Adrenal gland (tissue), 12 donors: Measurements from ENCODE around the gene CRYBG1. TPM values are rescaled to one million over a fixed set of nuclear protein-coding genes. Genes with fewer than 3 reads are reported as not detected.
"Not testable (repeated sequence)": the region's sequence is repeated elsewhere in the genome, so short reads cannot be mapped to it uniquely, and the experiment has no call there.

Experiments used
- DNase-seq, 7 donors: peaks; one replicate each; pipeline ENCODE4 v3.0.0-alpha.2; 2019 to 2020
- H3K27ac ChIP-seq, 5 donors: fragments of 200-600 bp; sonication (generic) in 4 of 5; 1 replicate in 3 of 5; 2 replicates in 2 of 5; pipeline versions ENCODE4 v1.5.1 to v1.8.0; 2016 to 2020; ENCODE audit warnings: mild to moderate bottlenecking in 1 of 5
- H3K27me3 ChIP-seq: fragments of 200-600 bp; 2 replicates; pipeline ENCODE4 v1.8.0; 2021
- H3K36me3 ChIP-seq, 2 donors: fragments of 200-600 bp; replicated peaks in 1 of 2; 1 replicate in 1 of 2; 2 replicates in 1 of 2; pipeline versions ENCODE4 v1.5.1 to v1.8.0; 2018 to 2022
- H3K4me1 ChIP-seq, 2 donors: fragments of 200-600 bp; replicated peaks in 1 of 2; 1 replicate in 1 of 2; 2 replicates in 1 of 2; pipeline versions ENCODE4 v1.5.1 to v1.8.0; 2018 to 2021
- H3K4me3 ChIP-seq, 4 donors: fragments of 200-600 bp; sonication (generic) in 3 of 4; one replicate each; pipeline ENCODE4 v1.5.1; 2016 to 2018
- H3K9me3 ChIP-seq, 3 donors: fragments of 200-600 bp; sonication (generic) in 1 of 3; replicated peaks in 1 of 3; 1 replicate in 2 of 3; 2 replicates in 1 of 3; pipeline versions ENCODE4 v1.5.1 to v1.8.0; 2016 to 2021
- CTCF ChIP-seq, 6 experiments: fragments of 450-650 bp in 4 of 6; fragments of 200-600 bp in 2 of 6; sonication (generic) in 1 of 6; IDR thresholded peaks; 1 replicate in 5 of 6; 2 replicates in 1 of 6; pipeline versions ENCODE4 v1.5.1 to v1.8.0; 2016 to 2021; ENCODE audit warnings: antibody characterized with exemption in 6 of 6, mild to moderate bottlenecking in 2 of 6, moderate library complexity in 1 of 6
- POLR2A ChIP-seq, 2 donors: fragments of 450-650 bp; IDR thresholded peaks; one replicate each; pipeline ENCODE4 v1.6.1; 2017; ENCODE audit warnings: antibody characterized with exemption in 2 of 2, mild to moderate bottlenecking in 2 of 2, moderate library complexity in 1 of 2
- WGBS, 4 donors: extraction: QIAGEN DNeasy Blood & Tissue Kit in 2 of 4; methylation state at CpG; one replicate each; pipeline versions ENCODE4 v1.1.5 to v1.1.7; 2013 to 2017; 5-methylcytosine and 5-hydroxymethylcytosine counted together
- intact Hi-C, 2 donors: fragments of 100-400 bp; cut with DNase I; formaldehyde crosslinking; loops; one replicate each; pipeline versions ENCODE4 v1.14.1 to v1.15.0; 2022 to 2023
- polyA plus RNA-seq, 3 donors: library from polyadenylated mRNA; stranded (reverse); fragments of 200-250 nt in 2 of 3; fragments of 350-450 nt in 1 of 3; fragmentation: Illumina TruSeq in 1 of 3; extraction: RNeasy Lipid Tissue Mini Kit (QIAGEN cat#74804) in 1 of 3; gene quantifications; one replicate each; pipeline ENCODE4 v1.2.3, GENCODE V29; 2013 to 2014
- total RNA-seq, 9 donors: library from RNA; depleted of rRNA in 4 of 9; stranded (reverse); fragments of >200 nt in 4 of 9; fragments of 120-200 nt in 1 of 9; fragmentation: NEBNext Ultra II Directional in 1 of 9; extraction: Animal tissue kit (Norgen Biotek cat#: 25700) in 1 of 9; gene quantifications; one replicate each; pipeline versions ENCODE4 v1.1.0 to v1.2.4, GENCODE V29; 2013 to 2023
- donor health status: healthy with polysubstance abuse.
- donor health status: Bipolar disorder and iron deficiency.
- donor health status: DM: yes; HTN: yes; CAD: no.
- donor health status: DM: no; HTN: no; CAD: no.
- donor health status: DM: no; HTN: no; CAD: no.
- donor health status: DM: yes; HTN: yes; CAD: no.

Gene CRYBG1
- total and polyA plus RNA-seq, 12 donors, result 0.83 to 5.1 (median 2.2) TPM

GRCh38 chr6:106574741-106575458 lies 214.4 kb downstream of the CRYBG1 start:
- H3K4me1 ChIP-seq, result peaks cover 0 to 11% of the 10 kb centered on the region in 2 donors
- intact Hi-C loops, result no loop called here
- no peaks in the 10 kb centered on the region for H3K36me3 ChIP-seq
- DNase-seq, result peak; percentile 44 to 89 (median 84)
- 69 to 79% (median 77%) methylated on average over 12 to 16 of the region's 16 CpGs for WGBS, 4 donors
- no peak overlapping the region for H3K4me3 ChIP-seq
- H3K9me3 ChIP-seq, result no peaks in the 10 kb centered on the region
- TF ChIP-seq POLR2A (IDR thresholded peaks at IDR 0.05) (peak in 1 of 2 donors; percentile 45), CTCF (IDR thresholded peaks at IDR 0.05) (no peak)
- H3K27ac ChIP-seq, result peak overlapping the region in 2 of 5 donors; percentile 88 to 90
- no peaks in the 10 kb centered on the region for H3K27me3 ChIP-seq

- Histone ChIP-seq H3K27me3 (no peaks in the 10 kb centered on the region), H3K36me3 (no peaks in the 10 kb centered on the region), H3K4me1 (peaks cover 0 to 10% of the 10 kb centered on the region in 2 donors), H3K27ac (no peak overlapping the region), H3K9me3 (no peaks in the 10 kb centered on the region), H3K4me3 (no peak overlapping the region)
- 87 to 98% (median 94%) methylated on average over 2 of the region's 2 CpGs for WGBS, 4 donors
- no peak for DNase-seq
- intact Hi-C loops, result no loop called here
- TF ChIP-seq POLR2A (IDR thresholded peaks at IDR 0.05), result no peak
- TF ChIP-seq CTCF (IDR thresholded peaks at IDR 0.05), result no peak
Observed at GRCh38 chr6:106579281-106579680, 218.8 kb downstream of the CRYBG1 start.

- H3K36me3 ChIP-seq, result no peaks in the 10 kb centered on the region
- peak in 1 of 7 donors; percentile 17 for DNase-seq
- H3K4me3 ChIP-seq, result no peak overlapping the region
- no peaks in the 10 kb centered on the region for H3K27me3 ChIP-seq
- H3K9me3 ChIP-seq, result no peaks in the 10 kb centered on the region
- no peak overlapping the region for H3K27ac ChIP-seq
- 43 to 67% (median 54%) methylated on average over 1 of the region's 1 CpG for WGBS, 4 donors
- H3K4me1 ChIP-seq, result no peaks in the 10 kb centered on the region
- no peak for TF ChIP-seq CTCF (IDR thresholded peaks at IDR 0.05)
- intact Hi-C loops, result no loop called here
Observed at GRCh38 chr6:106581468-106581867, 221.0 kb downstream of the CRYBG1 start.

DNA sequence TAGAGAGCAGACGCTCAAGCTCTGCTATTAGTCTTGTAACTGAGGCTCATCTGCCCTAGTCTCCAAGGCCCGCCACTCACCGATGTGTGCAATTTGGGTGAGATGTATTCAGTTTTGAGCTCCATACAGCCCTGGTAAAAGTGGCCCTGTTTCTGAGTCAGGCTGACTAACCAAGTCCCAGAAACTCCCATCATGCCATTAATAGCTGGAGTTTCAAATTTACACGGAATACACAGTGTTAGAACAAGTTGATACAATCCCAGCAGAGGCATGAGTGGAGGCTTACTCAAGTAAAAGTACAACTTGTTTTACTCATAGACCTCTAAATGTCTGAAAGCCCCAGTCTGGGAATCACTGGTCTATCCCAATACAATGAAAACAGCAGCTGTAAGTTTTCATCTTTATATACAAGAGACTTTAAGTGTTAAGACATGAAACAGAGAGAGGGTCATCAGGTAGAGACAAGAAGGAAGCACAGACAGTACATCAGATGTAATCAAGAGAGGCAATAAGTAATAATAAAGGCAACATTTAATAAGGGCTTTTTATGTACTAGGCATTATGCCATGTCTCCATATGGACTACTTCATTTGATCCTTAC lies 226.4 kb downstream of the CRYBG1 start:
- peaks cover 0 to under 1% of the 10 kb centered on the region in 2 donors for H3K36me3 ChIP-seq
- intact Hi-C loops, result no loop called here
- no peak for DNase-seq
- H3K27me3 ChIP-seq, result no peaks in the 10 kb centered on the region
- H3K4me3 ChIP-seq, result no peak overlapping the region
- 86 to 95% (median 91%) methylated on average over 4 of the region's 4 CpGs for WGBS, 4 donors
- peaks cover 0 to 7% of the 10 kb centered on the region in 2 donors for H3K4me1 ChIP-seq
- H3K27ac ChIP-seq, result no peak overlapping the region
- no peaks in the 10 kb centered on the region for H3K9me3 ChIP-seq
- TF ChIP-seq POLR2A (IDR thresholded peaks at IDR 0.05) (no peak), CTCF (IDR thresholded peaks at IDR 0.05) (no peak)

DNA sequence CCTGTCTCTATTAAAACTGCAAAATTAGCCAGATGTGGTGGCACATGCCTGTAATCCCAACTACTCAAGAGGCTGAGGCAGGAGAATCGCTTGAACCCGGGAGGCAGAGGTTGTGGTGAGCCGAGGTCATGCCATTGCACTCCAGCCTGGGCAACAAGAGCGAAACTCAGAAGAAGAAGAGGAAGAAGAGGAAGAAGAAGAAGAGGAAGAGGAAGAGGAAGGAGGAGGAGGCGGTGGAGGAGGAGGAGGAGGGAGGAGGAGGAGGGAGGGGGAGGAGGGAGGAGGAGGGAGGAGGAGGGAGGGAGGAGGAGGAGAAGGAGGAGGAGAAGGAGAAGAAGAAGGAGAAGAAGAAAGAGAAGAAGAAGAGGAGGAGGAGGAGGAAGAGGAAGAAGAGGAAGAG lies 228.4 kb downstream of the CRYBG1 start:
- WGBS, 4 donors, result 67 to 81% (median 72%) methylated on average over 4 to 5 of the region's 5 CpGs
- intact Hi-C loops, H3K9me3 ChIP-seq, H3K4me1 ChIP-seq, H3K27ac ChIP-seq, DNase-seq, H3K4me3 ChIP-seq, H3K36me3 ChIP-seq, H3K27me3 ChIP-seq: not testable (repeated sequence)
